Gastrocnemius medialis (tissue), 4 donors: ENCODE data around the gene ADORA1.

Experiments used
- POLR2A ChIP-seq, 2 donors: fragments of 450-650 bp; IDR thresholded peaks; one replicate each; pipeline ENCODE4 v1.6.1; 2017; ENCODE audit warnings: antibody characterized with exemption in 2 of 2, mild to moderate bottlenecking in 2 of 2, moderate library complexity in 2 of 2
- TF ChIP-seq, protein P1 (sequence below), 5 experiments: fragments of 450-650 bp in 3 of 5; fragments of 200-600 bp in 2 of 5; sonication (generic) in 2 of 5; IDR thresholded peaks in 4 of 5; conservative IDR thresholded peaks in 1 of 5; 1 replicate in 4 of 5; 2 replicates in 1 of 5; pipeline ENCODE4 v1.5.1; 2016 to 2019; ENCODE audit warnings: antibody characterized with exemption in 5 of 5, mild to moderate bottlenecking in 3 of 5, moderate library complexity in 3 of 5

DNA sequence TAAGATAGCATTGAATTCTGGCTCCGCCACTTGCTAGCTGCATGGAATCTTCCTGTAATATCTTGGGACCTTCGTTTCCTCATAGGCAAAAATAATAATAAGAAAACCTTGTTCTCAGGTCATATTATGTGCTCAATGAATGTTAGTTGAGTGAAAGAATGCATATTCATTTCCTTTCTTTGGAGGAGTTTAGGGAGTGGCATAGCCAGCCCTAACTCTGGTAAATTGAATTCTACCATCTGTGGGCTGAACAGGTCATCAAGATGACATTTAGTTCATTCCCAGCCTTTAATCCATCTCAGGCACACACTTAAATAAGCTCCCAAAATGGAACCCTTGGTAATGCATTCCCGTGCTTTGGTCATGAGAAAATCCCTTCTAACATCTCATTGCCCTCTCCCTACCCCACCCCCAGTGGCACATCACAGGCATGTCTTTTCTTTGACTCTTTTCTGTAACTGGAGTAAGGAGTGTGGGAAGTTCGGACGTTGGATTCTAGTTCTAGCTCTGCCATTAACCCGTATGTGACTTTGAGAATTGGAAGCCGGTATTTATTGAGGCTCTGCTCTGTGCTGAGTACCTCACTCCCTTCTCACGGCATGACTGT is 28.5 kb upstream of the ADORA1 start:
- no peak for TF ChIP-seq POLR2A (IDR thresholded peaks at IDR 0.05)
- TF ChIP-seq, protein P1, sequence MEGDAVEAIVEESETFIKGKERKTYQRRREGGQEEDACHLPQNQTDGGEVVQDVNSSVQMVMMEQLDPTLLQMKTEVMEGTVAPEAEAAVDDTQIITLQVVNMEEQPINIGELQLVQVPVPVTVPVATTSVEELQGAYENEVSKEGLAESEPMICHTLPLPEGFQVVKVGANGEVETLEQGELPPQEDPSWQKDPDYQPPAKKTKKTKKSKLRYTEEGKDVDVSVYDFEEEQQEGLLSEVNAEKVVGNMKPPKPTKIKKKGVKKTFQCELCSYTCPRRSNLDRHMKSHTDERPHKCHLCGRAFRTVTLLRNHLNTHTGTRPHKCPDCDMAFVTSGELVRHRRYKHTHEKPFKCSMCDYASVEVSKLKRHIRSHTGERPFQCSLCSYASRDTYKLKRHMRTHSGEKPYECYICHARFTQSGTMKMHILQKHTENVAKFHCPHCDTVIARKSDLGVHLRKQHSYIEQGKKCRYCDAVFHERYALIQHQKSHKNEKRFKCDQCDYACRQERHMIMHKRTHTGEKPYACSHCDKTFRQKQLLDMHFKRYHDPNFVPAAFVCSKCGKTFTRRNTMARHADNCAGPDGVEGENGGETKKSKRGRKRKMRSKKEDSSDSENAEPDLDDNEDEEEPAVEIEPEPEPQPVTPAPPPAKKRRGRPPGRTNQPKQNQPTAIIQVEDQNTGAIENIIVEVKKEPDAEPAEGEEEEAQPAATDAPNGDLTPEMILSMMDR (IDR thresholded peaks at IDR 0.05 in 4 of 5, conservative IDR thresholded peaks at IDR 0.05 in 1 of 5) = no peak
